HuH-7.5 (cell line): ENCODE measurements around the gene P2RY2.

ENCODE experiments used
- DNase-seq: peaks from one replicate; pipeline ENCODE4 v3.0.0; 2011; ENCODE audit warnings: low spot score

The P2RY2 gene

GRCh38 chr11:73218106-73218829, at the start of gene P2RY2:
Gene P2RY2, plus strand, starts transcription at chr11:73218281. Its CDS starts 15,879 bp downstream, at chr11:73234160.
- DNase-seq: peak; percentile 81

GRCh38 chr11:73168925-73169579, 49.0 kb upstream of the P2RY2 start:
- no peak for DNase-seq

GRCh38 chr11:73170140-73170539, 47.9 kb upstream of the P2RY2 start:
- no peak for DNase-seq

GRCh38 chr11:73171436-73172161, 46.5 kb upstream of the P2RY2 start:
- no peak for DNase-seq

- DNase-seq: no peak
Observed at GRCh38 chr11:73172992-73173656, 45.0 kb upstream of the P2RY2 start.

GRCh38 chr11:73173755-73174494, 44.2 kb upstream of the P2RY2 start:
- no peak for DNase-seq

GRCh38 chr11:73174495-73174791, 43.6 kb upstream of the P2RY2 start:
- no peak for DNase-seq

GRCh38 chr11:73175551-73176144, 42.4 kb upstream of the P2RY2 start:
- DNase-seq: no peak

GRCh38 chr11:73176145-73176873, 41.8 kb upstream of the P2RY2 start:
- DNase-seq: no peak

GRCh38 chr11:73176874-73177155, 41.3 kb upstream of the P2RY2 start:
- no peak for DNase-seq

GRCh38 chr11:73177380-73177777, 40.7 kb upstream of the P2RY2 start:
- DNase-seq: no peak

GRCh38 chr11:73177778-73178539, 40.1 kb upstream of the P2RY2 start:
- DNase-seq: peak; percentile 66

GRCh38 chr11:73178681-73179080, 39.4 kb upstream of the P2RY2 start:
- no peak for DNase-seq

GRCh38 chr11:73182824-73183321, 35.2 kb upstream of the P2RY2 start:
- DNase-seq: no peak

- DNase-seq: peak; percentile 63
Observed at GRCh38 chr11:73184953-73185671, 33.0 kb upstream of the P2RY2 start.

GRCh38 chr11:73185680-73186293, 32.3 kb upstream of the P2RY2 start:
- DNase-seq: no peak

- no peak for DNase-seq
Observed at GRCh38 chr11:73186294-73186850, 31.7 kb upstream of the P2RY2 start.

GRCh38 chr11:73186886-73187285, 31.2 kb upstream of the P2RY2 start:
- no peak for DNase-seq

GRCh38 chr11:73187854-73188253, 30.2 kb upstream of the P2RY2 start:
- DNase-seq: no peak
